IPS DF 4.7 (cell line): ENCODE data around the gene STRIP2.
"Not testable (repeated sequence)": the region's sequence is repeated elsewhere in the genome, so short reads cannot be mapped to it uniquely, and the experiment has no call there.

Source experiments
- DNase-seq: peaks from one replicate; pipeline ENCODE4 v3.0.0-alpha.2; 2013; ENCODE audit warnings: low spot score; ENCODE audit errors: extremely low read depth

STRIP2 gene

DNA sequence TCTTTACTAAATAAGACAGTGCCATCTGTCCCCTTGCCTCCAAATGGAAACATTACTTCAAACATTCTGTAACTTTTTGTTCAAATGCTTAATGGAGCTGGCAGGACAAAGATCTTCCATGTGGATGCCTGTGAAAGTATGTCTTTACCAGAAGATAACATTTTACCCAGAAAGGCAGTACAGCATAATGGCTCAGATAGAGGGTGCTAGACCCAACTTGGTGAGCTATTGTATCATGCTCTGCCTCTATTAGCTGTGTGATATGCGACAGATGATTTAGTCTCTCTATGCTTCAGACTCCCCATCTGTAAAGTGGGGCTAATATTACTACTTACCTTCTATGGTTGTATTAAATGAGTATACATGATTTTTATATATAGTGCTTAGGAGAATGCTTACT lies 59.3 kb downstream of the STRIP2 start:
- no peak for DNase-seq

DNA sequence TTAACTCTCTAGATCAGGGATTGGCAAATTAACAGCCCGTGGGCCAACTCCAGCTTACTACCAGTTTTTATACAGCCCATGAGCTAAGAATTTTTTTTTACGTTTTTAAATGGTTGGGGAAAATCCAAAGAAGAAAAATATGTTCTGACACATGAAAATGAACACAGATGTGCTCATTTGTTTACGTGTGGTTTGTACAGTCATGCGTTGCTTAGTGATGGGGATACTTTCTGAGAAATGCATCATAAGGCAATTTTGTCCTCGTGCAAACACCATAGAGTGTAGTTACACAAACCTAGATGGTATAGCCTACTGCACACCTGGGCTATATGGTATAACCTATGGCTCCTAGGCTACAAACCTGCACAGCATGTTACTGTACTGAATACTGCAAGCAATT lies 59.8 kb downstream of the STRIP2 start:
- DNase-seq = no peak

GRCh38 chr7:129495987-129496386 lies 61.8 kb downstream of the STRIP2 start:
- DNase-seq = no peak

GRCh38 chr7:129496653-129497052 lies 62.4 kb downstream of the STRIP2 start:
- no peak for DNase-seq

DNA sequence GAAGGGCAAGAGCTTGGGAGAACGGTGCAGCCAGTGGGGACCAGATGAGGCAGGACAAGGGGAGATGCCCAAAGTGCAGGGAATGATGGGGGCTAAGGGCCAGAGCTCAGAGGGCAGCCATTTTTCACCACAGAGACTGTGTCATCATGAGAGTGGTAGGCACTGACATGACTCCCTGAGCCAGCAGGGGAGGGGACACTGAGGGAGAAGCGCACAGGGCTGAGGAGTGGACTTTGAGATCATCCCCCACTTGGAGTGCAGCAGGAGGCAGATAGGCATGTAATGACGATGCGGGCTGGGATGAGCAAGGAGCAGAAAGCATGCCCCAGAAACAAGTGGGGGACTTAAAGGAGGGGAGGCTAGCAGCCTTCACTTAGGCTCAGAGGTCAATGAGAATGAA lies 62.9 kb downstream of the STRIP2 start:
- no peak for DNase-seq

DNA sequence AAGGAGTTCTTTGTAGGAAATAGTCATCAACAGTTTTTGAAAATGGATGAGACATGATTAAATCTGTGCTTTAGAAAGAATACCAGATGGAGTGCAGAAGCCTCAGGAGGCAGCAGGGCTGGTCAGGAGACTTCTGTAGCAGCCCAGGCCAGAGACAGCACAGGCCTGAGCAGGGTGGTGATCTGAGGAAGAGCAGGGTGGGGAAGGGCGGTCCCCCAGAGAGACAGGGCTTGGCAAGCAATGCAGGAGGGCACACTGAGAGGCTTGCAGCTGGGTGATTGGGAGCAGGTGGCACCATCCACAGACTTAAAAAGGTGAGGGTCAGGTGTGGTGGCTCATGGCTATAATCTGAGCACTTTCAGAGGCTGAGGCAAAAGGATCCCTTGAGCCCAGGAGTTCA lies 63.8 kb downstream of the STRIP2 start:
- no peak for DNase-seq

DNA sequence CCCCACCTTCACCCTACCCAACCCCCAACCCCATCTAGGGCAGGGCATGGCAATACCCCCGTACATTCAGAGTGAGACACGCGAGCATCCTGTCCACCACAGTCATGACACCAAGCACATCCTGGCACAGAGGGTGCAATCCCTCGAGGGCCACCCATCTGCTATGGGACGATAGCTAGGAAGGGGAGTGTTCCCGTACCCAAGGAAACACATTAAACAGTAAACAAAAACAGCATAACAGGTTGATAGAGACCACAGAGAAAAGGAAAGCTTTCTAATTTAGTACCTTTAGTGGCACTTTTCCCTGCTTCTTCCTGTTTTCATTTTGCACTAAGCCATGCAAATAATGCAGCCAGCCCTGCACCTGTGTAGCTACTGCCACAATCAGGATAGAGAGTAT lies 65.8 kb downstream of the STRIP2 start:
- DNase-seq = no peak

GRCh38 chr7:129501760-129502707 lies 67.8 kb downstream of the STRIP2 start, which contains the start of gene SMKR1:
Gene SMKR1, plus strand, starts transcription at chr7:129502531. Its CDS starts 294 bp downstream, at chr7:129502825.
- DNase-seq = no peak

GRCh38 chr7:129502708-129503685 lies 68.8 kb downstream of the STRIP2 start:
- no peak for DNase-seq

DNA sequence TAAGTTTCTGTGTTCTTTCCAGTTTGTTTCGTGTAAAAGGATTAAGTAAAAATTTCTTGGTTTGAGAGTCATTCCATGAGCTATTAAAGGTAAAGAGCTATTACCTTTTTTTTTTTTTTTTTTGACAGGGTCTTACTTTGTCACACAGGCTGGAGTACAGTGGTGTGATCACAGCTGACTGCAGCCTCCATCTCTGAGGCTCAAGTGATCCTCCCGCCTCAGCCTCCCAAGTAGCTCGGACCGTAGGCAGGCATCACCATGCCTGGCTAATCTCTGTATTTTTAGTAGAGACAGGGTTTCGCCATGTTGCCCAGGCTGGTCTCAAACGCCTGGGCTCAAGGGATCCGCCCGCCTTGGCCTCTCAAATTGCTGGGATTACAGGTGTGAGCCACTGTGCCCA lies 69.5 kb downstream of the STRIP2 start:
- no peak for DNase-seq

DNA sequence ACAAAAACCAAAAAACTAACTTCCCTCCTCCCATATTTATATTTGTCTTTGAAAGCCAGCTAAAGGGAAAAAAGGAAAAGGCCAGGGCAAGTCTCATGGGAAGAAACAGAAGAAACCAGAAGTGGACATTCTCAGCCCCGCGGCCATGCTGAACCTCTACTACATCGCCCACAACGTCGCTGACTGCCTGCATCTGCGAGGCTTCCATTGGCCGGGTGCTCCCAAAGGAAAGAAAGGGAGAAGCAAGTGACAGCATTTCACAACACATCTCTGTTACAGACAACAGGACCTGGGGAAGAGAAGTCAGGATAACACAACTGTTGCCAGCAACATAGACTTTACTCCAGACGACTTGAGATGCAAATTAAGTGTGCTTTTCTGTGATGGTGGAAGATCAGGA lies 78.0 kb downstream of the STRIP2 start:
- no peak for DNase-seq

DNA sequence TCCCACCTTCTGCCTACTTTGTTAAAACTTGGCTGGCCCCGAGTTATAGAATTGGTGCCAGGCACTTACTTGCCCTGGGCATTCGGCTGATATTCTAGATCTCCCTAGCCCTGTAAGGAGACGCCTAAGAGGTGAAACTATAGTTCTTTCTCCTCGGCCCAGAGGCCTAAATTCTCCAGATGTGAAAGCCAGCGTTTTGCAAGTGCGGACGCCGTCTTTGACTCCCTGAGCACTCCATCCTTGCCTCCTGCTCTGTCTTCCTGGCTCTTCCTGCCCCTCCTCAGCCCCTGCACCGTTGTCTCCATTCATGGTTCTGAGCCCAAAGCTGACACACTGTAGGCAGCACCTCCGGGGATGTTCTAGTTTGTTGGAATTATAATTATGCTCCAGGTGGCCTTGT lies 79.3 kb downstream of the STRIP2 start:
- DNase-seq = no peak

- DNase-seq = no peak
Observed at GRCh38 chr7:129514683-129515082, 80.5 kb downstream of the STRIP2 start.

DNA sequence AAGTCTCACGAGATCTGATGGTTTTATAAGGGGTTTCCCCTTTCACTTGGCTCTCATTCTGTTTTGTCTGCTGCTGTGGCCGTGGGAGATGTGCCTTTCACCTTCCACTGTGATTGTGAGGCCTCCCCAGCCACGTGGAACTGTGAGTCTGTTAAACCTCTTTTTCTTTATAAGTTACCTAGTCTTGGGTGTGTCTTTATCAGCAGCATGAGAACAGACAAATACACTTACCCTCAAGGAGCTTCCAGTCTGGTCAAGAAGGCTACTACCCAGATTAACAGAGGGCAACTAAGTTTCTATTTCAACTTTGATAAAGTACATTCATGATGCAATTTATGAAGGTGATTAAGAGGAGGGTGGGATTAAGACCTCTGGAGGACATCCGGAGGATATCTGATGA lies 81.1 kb downstream of the STRIP2 start:
- no peak for DNase-seq

GRCh38 chr7:129517931-129518330 lies 83.7 kb downstream of the STRIP2 start:
- DNase-seq = no peak

DNA sequence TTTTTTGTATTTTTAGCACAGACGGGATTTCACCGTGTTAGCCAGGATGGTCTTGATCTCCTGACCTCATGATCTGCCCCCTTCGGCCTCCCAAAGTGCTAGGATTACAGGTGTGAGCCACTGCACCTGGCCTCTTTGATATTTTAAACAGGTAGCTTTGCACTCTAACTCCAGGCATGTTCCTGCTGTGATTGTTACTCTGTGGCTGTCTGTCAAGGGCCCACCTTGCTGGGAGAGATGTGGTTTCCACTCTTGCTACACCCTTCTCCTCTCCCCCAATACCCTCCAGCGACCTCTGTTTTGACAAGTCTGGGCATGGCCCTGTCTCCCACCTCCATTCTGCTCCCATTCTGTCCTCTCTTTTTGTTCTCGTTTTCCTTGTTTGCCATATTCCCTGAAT lies 85.2 kb downstream of the STRIP2 start:
- no peak for DNase-seq

- no peak for DNase-seq
Observed at GRCh38 chr7:129522088-129522970, 88.1 kb downstream of the STRIP2 start.

DNA sequence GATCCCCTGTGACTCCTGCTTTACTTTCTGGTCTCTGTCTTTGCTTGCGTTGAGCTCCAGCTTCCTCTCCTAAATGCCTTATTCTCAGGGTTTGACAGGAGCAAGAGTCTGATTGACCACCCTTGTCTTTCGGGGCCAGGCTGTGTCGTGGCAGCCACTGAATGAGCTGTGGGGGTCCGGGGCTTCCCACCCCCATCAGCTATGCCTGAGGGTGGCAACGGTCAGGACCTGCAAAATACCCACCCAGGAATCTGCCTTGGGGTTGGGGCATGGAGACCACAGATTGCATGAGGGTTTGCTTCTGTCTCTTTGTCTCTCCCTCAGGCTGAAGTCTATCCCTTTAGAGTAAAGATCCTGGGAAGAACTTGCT lies 88.7 kb downstream of the STRIP2 start:
- no peak for DNase-seq

DNA sequence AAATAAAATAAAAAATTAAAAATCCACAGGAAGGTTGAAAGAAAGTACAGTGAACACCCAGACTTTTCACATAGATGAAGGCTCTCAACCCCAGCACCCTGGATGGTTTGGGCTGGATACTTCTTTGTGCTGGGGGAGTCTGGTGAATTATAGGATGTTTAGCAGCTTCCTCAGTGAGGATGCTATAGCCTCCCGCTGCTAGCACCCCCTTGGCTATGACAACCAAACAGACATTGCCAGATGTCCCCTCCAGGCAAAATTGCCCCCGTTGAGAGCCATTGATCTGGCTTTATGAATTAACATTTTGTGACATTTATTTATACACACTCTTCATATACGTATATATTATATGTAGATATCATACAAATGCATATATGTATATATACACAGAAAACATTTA lies 89.7 kb downstream of the STRIP2 start:
- DNase-seq = no peak

DNA sequence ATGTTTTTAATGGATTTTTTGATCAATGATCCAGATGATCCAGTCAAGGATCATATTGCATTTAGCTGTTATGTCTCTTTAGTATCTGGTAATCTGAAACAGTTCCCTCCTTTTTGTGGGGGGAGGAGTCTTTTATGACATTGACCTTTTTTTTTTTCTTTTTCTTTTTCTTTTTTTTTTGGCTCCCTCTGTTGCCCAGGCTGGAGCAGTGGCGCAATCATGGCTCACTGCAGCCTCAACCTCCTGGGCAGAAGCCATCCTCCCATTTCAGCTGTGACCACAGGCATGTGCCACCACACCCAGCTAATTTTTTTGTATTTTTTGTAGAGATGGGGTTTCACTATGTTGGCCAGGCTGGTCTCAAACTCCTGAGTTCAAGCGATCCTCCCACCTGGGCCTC lies 90.2 kb downstream of the STRIP2 start:
- not testable (repeated sequence) for DNase-seq

DNA sequence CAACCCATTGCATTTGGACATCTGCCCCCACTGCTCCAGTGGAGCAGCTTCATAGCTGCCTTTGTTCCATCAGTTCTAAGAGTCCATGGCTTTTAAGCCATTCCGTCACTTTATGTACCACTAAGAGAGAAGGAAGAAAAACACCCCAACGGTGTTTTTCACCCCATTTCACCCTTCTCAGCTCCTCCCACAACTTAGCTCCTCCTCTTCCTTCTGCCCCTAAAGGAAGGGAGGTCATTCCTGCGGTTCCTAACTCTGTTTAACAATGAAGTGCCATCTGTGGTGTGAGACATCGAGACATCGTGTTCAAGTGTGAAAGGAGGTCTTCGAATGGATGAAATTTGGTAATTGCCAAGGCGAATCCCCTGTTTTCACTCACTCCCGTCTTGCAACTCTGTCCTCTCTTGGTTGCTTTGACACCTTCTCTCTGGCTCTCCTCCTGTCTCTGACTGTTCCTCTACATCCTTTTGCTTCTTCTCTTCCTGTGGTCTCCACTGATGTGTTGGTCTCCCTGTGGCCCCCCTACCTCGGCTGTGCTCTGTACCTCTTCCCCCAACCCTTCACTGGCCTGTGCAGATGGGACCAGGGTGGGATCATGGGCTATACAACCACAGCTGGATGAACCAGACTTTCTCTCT lies 91.1 kb downstream of the STRIP2 start:
- no peak for DNase-seq
